ENCODE results near the gene ITGA5. TPM values are rescaled to one million over a fixed set of nuclear protein-coding genes. Genes with fewer than 3 reads are reported as not detected.

ITGA5 gene
- total and polyA plus RNA-seq, 9 of the 15 experiments (the other 6 are each of a cell fraction or from before 2014, with no cell fraction given): 9.1 to 82.1 (median 47.4) TPM

- TF ChIP-seq CEBPG (CRISPR knock-in tag; IDR thresholded peaks at IDR 0.05) (no peak), CEBPG (tag; conservative IDR thresholded peaks at IDR 0.05 in 1 of 2, IDR thresholded peaks at IDR 0.05 in 1 of 2) (no peak), KLF16 (IDR thresholded peaks at IDR 0.05) (peak; percentile 53; the same call in 1 of the 2 replicates), SMC3 (conservative IDR thresholded peaks at IDR 0.05; ENCODE audit: insufficient read depth, low read depth, low read length) (peak; percentile 96), RCOR1 (IDR thresholded peaks at IDR 0.05; ENCODE audit: borderline replicate concordance in 1 of 2, low read depth in 2 of 2, low read length in 2 of 2) (peak in 1 of 2 experiments; percentile 61; a peak in 1 of 4 replicates), ZNF511 (CRISPR knock-in tag; IDR thresholded peaks at IDR 0.05) (no peak), JUN (IDR thresholded peaks at IDR 0.05; ENCODE audit: borderline replicate concordance, low read depth, low read length) (0 out of 2 replicates have a peak, but pooled peaks have one; percentile 41), JUN (CRISPR knock-in tag; IDR thresholded peaks at IDR 0.05; ENCODE audit: borderline replicate concordance) (no peak), YY1 (IDR thresholded peaks at IDR 0.05; ENCODE audit: borderline replicate concordance in 1 of 3, control insufficient read depth in 1 of 3, extremely low read depth in 1 of 3, insufficient read depth in 3 of 3, insufficient read length in 1 of 3, insufficient replicate concordance in 2 of 3, low read depth in 1 of 3, low read length in 2 of 3) (peak in 2 of 3 experiments; percentile 11 to 41), ZNF586 (CRISPR knock-in tag; conservative IDR thresholded peaks at IDR 0.05) (no peak), CREM (IDR thresholded peaks at IDR 0.05; ENCODE audit: low read depth) (peak; percentile 33; the same call in 1 of the 2 replicates), ZNF24 (IDR thresholded peaks at IDR 0.05) (no peak)
- TF ChIP-seq, protein P1, sequence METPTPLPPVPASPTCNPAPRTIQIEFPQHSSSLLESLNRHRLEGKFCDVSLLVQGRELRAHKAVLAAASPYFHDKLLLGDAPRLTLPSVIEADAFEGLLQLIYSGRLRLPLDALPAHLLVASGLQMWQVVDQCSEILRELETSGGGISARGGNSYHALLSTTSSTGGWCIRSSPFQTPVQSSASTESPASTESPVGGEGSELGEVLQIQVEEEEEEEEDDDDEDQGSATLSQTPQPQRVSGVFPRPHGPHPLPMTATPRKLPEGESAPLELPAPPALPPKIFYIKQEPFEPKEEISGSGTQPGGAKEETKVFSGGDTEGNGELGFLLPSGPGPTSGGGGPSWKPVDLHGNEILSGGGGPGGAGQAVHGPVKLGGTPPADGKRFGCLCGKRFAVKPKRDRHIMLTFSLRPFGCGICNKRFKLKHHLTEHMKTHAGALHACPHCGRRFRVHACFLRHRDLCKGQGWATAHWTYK (CRISPR knock-in tag; IDR thresholded peaks at IDR 0.05): no peak
Measured at GRCh38 chr12:54398995-54399793, 19.9 kb downstream of the ITGA5 start (continued).
